NCI-H2171 treated with DMSO at 0.1 percent for 48 hours (cell line): Measurements from ENCODE around the gene SHLD2.
"Not testable (repeated sequence)": the region's sequence is repeated elsewhere in the genome, so short reads cannot be mapped to it uniquely, and the experiment has no call there.

Experiments used
- DNase-seq: peaks from one replicate; lab custom pipeline; 2025; lab: John Stamatoyannopoulos, UW

The SHLD2 gene

GRCh38 chr10:87219370-87219769, 124.4 kb downstream of the SHLD2 start:
- DNase-seq: not testable (repeated sequence)

DNA sequence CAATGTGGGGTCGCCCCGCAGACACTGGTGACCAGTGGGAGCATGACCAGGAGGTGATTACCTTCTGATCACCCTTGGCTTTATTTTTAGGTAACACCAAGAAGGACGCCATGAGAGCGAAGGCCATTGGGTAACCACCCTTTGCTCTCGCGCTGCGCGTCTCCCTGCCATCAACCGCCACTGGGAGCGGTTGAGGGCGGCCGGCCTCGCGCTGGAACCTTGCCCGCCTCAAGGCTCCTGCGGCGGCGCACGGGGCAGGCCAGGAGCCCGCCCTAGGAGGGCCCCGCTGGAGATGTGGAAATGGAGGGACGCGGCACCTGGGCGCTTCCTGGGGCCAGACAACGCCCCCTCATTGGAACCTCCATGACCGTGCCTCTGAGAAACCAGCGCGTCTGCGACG, 127.8 kb downstream of the SHLD2 start:
- not testable (repeated sequence) for DNase-seq

DNA sequence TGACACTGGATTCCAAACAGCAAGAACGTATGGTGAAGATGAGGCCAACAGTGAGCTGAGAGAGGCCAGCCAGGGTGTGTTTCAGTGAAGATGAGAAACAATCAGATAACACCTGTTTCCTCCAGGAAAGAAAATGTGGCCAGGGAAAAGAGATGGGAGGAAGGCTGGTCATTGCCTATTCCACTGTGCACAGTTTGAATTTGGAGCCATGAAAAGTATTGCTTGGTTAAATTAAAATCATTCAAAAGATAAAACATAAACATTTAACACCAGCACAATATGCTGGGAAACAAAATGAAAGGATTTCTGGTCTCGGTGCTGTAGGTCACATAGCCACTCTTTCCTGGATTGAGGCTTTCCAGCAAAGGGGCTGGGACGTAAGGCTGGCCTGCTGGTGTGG, 130.1 kb downstream of the SHLD2 start, which contains the start of gene NUTM2A:
TSS of gene NUTM2A (plus strand) at position 301 of the 400 bp plus-strand sequence. CDS start 383 bp downstream, outside the sequence.
- DNase-seq: not testable (repeated sequence)

DNA sequence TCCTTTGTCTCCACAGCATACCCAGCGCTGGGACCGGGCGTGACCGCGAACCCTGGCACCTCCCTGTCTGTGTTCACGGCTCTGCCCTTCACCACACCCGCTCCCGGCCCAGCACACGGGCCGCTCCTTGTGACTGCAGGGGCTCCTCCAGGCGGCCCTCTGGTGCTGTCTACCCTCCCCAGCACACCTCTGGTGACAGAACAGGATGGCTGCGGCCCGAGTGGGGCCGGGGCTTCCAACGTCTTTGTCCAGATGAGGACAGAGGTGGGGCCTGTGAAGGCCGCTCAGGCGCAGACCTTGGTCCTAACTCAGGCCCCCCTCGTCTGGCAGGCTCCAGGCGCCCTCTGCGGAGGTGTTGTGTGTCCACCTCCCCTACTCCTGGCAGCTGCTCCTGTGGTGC, 133.2 kb downstream of the SHLD2 start:
- not testable (repeated sequence) for DNase-seq

DNA sequence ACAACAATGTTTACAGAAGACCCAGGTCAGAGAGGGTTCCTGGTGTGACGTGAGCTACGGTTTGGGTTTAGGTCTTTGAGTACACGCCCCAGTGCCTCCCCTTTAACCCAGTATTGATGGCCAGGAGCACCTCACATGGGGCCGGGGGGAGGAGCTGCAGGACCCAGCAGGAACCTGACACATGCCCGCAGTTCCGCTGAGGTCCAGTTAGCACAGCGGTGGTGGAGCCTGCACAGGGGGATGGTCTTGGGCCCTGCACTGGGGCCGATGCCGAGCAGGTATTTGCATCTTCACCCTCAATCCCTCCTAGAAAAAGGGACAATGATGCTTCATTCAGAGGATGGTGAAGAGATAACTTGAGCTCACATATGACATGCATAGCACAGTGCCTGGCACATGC, 134.2 kb downstream of the SHLD2 start:
- not testable (repeated sequence) for DNase-seq

- DNase-seq: not testable (repeated sequence)
These were observed 139.8 kb downstream of the SHLD2 start for GRCh38 chr10:87234854-87235253.

- DNase-seq: not testable (repeated sequence)
These were observed 142.2 kb downstream of the SHLD2 start for GRCh38 chr10:87237244-87237643.

DNA sequence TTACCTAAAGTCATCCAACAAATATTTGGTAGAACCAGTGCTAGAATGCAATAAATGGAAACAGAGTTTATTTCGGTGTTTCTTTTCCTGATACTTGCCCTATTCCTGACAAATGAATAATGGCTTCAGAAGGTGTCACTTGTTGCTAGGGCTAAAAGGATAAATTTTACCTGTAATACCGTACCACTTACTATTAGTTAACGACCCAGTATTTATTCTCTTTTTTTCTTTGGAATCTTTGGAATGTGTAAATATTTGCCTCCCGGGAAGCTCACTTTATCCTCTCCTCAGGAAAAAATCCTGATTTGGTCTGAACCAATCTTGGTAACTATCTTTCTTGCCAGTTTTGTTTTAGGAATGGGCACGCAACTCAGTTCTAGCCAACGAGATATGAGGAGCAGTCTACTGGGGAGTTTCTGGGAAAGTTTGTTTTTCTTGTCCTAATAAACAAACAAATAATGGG, 144.4 kb downstream of the SHLD2 start:
- DNase-seq: not testable (repeated sequence)
